ENCODE data around the gene SOCS1. TPM values are rescaled to one million over a fixed set of nuclear protein-coding genes. Genes with fewer than 3 reads are reported as not detected.

SOCS1 gene
- total and polyA plus RNA-seq, 2 experiments from 2014 or later: 13.1 to 18.6 TPM

DNA sequence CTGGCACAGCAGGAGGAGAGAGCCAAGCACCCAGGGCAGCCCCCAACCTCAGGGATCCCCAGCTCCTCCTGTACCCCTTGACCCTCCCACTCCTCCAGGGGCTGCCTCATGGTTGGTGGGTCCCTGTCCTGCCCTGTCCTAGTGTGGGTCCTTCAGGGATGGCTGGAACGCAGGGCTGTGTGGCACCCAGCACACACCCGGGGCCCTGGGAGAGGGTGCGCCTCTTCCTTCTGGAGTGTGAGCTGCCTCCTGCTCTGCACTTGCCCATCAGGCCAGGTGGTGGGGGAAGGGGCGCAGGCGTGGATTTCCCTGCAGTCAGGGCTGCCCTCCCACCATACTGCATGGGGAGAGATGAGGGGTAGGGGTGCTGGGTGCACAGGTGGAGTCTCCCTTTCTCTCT lies 42.6 kb downstream of the SOCS1 start:
- Histone ChIP-seq H3K9me2 (replicated peaks; ENCODE audit: insufficient read depth) (no peaks in the 10 kb centered on the region), H3K4me2 (no peak overlapping the region), H3K4me3 (no peak overlapping the region), H4K20me1 (ENCODE audit: insufficient read depth, poor library complexity, severe bottlenecking) (no peaks in the 10 kb centered on the region), H2AFZ (no peak overlapping the region), H3K27ac (no peak overlapping the region), H3K36me3 (replicated peaks; ENCODE audit: insufficient read depth, low read depth) (no peaks in the 10 kb centered on the region), H3K79me2 (no peaks in the 10 kb centered on the region), H3K27me3 (no peaks in the 10 kb centered on the region), H3K4me1 (ENCODE audit: insufficient read depth) (no peaks in the 10 kb centered on the region), H3K9me3 (ENCODE audit: low read depth) (no peaks in the 10 kb centered on the region)
- TF ChIP-seq EZH2 (IDR thresholded peaks at IDR 0.05; ENCODE audit: borderline replicate concordance) (no peak), CTCF (IDR thresholded peaks at IDR 0.05; ENCODE audit: poor library complexity) (no peak), EZH2phosphoT487 (IDR thresholded peaks at IDR 0.05; ENCODE audit: low read depth, severe bottlenecking, unreplicated experiment) (no peak)
- no peak for DNase-seq (ENCODE audit: low spot score)
- WGBS (ENCODE audit: low lambda C conversion rate, missing lambda C conversion rate): 96% methylated on average over 5 of the region's 5 CpGs

DNA sequence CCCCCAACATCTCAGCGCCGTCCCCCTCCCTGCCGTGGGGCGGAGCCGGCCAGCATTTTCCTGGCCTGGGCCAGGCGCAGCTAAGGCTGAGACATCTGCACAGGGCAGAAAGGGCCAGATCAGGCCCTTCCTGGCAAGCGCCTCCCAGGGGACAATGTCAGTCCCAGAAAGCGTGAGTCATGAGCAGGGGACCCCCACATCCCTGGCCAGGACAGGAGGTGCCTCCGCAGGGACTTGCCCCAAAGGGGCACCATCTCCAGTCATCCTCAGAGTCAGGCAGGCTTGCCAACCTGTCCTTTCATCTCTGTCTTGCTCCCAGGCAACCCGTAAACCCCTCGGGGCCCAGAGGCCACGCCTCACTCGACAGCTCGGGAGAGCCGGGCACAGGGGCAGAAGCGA lies 43.2 kb downstream of the SOCS1 start:
- H3K4me2 ChIP-seq: no peak overlapping the region
- no peak for TF ChIP-seq EZH2 (IDR thresholded peaks at IDR 0.05; ENCODE audit: borderline replicate concordance)
- TF ChIP-seq CTCF (IDR thresholded peaks at IDR 0.05; ENCODE audit: poor library complexity): no peak
- TF ChIP-seq EZH2phosphoT487 (IDR thresholded peaks at IDR 0.05; ENCODE audit: low read depth, severe bottlenecking, unreplicated experiment): no peak
- no peak overlapping the region for H2AFZ ChIP-seq
- no peaks in the 10 kb centered on the region for H3K9me2 ChIP-seq (replicated peaks; ENCODE audit: insufficient read depth)
- H3K4me3 ChIP-seq: no peak overlapping the region
- no peaks in the 10 kb centered on the region for H3K27me3 ChIP-seq
- DNase-seq (ENCODE audit: low spot score): no peak
- H3K4me1 ChIP-seq (ENCODE audit: insufficient read depth): no peaks in the 10 kb centered on the region
- H3K79me2 ChIP-seq: no peaks in the 10 kb centered on the region
- H3K9me3 ChIP-seq (ENCODE audit: low read depth): no peaks in the 10 kb centered on the region
- H3K27ac ChIP-seq: no peak overlapping the region
- no peaks in the 10 kb centered on the region for H3K36me3 ChIP-seq (replicated peaks; ENCODE audit: insufficient read depth, low read depth)
- WGBS (ENCODE audit: low lambda C conversion rate, missing lambda C conversion rate): 84% methylated on average over 16 of the region's 16 CpGs
- no peaks in the 10 kb centered on the region for H4K20me1 ChIP-seq (ENCODE audit: insufficient read depth, poor library complexity, severe bottlenecking)

- H3K9me2 ChIP-seq (replicated peaks; ENCODE audit: insufficient read depth): no peaks in the 10 kb centered on the region
- H3K27me3 ChIP-seq: no peaks in the 10 kb centered on the region
- no peak for DNase-seq (ENCODE audit: low spot score)
- no peaks in the 10 kb centered on the region for H3K79me2 ChIP-seq
- no peak overlapping the region for H3K27ac ChIP-seq
- WGBS (ENCODE audit: low lambda C conversion rate, missing lambda C conversion rate): 85% methylated on average over 13 of the region's 16 CpGs
- H3K4me3 ChIP-seq: no peak overlapping the region
- H3K4me2 ChIP-seq: no peak overlapping the region
- no peaks in the 10 kb centered on the region for H3K36me3 ChIP-seq (replicated peaks; ENCODE audit: insufficient read depth, low read depth)
- no peak overlapping the region for H2AFZ ChIP-seq
- TF ChIP-seq CTCF (IDR thresholded peaks at IDR 0.05; ENCODE audit: poor library complexity) (no peak), EZH2 (IDR thresholded peaks at IDR 0.05; ENCODE audit: borderline replicate concordance) (no peak), EZH2phosphoT487 (IDR thresholded peaks at IDR 0.05; ENCODE audit: low read depth, severe bottlenecking, unreplicated experiment) (no peak)
- H4K20me1 ChIP-seq (ENCODE audit: insufficient read depth, poor library complexity, severe bottlenecking): no peaks in the 10 kb centered on the region
- H3K4me1 ChIP-seq (ENCODE audit: insufficient read depth): no peaks in the 10 kb centered on the region
- no peaks in the 10 kb centered on the region for H3K9me3 ChIP-seq (ENCODE audit: low read depth)
Observed at GRCh38 chr16:11211977-11212797, 43.8 kb downstream of the SOCS1 start.
